NCI-H460 (cell line): ENCODE results near the gene CD177. TPM values are rescaled to one million over a fixed set of nuclear protein-coding genes. Genes with fewer than 3 reads are reported as not detected.
"Not testable (repeated sequence)": the region's sequence is repeated elsewhere in the genome, so short reads cannot be mapped to it uniquely, and the experiment has no call there.

Experiments
- DNase-seq: peaks from one replicate; pipeline ENCODE4 v3.0.0-alpha.2; 2016; ENCODE audit warnings: low read depth; ENCODE audit errors: extremely low read depth
- total RNA-seq: library from RNA; depleted of rRNA; stranded (reverse); fragments of >200 nt; shearing (Covaris generic); gene quantifications from 2 replicates; pipeline ENCODE4 v1.2.3, GENCODE V29; 2014; rRNA removed

Gene CD177
- total RNA-seq, 1 experiment from 2014 or later: not detected

GRCh38 chr19:43380008-43380407 is 26.5 kb downstream of the CD177 start:
- no peak for DNase-seq

GRCh38 chr19:43380771-43381386 is 27.4 kb downstream of the CD177 start:
- DNase-seq: no peak

GRCh38 chr19:43382586-43383216 is 29.2 kb downstream of the CD177 start:
- DNase-seq: not testable (repeated sequence)

- DNase-seq: not testable (repeated sequence)
Measured at GRCh38 chr19:43383254-43383653, 29.8 kb downstream of the CD177 start.

GRCh38 chr19:43383759-43384158 is 30.3 kb downstream of the CD177 start:
- not testable (repeated sequence) for DNase-seq

- not testable (repeated sequence) for DNase-seq
Measured at GRCh38 chr19:43390903-43391551, 37.5 kb downstream of the CD177 start.

GRCh38 chr19:43391552-43391935 is 38.1 kb downstream of the CD177 start:
- not testable (repeated sequence) for DNase-seq

GRCh38 chr19:43393501-43393900 is 40.0 kb downstream of the CD177 start:
- DNase-seq: not testable (repeated sequence)

- DNase-seq: no peak
Measured at GRCh38 chr19:43395561-43395960, 42.1 kb downstream of the CD177 start.

GRCh38 chr19:43406297-43406696 is 52.8 kb downstream of the CD177 start:
- no peak for DNase-seq

- no peak for DNase-seq
Measured at GRCh38 chr19:43407416-43408005, 54.0 kb downstream of the CD177 start.

- no peak for DNase-seq
Measured at GRCh38 chr19:43408043-43408442, 54.6 kb downstream of the CD177 start.

GRCh38 chr19:43409415-43409814 is 55.9 kb downstream of the CD177 start:
- no peak for DNase-seq

GRCh38 chr19:43412441-43412840 is 59.0 kb downstream of the CD177 start:
- no peak for DNase-seq

Other genes with a start within 250 kb of the CD177 start
- gene PSG5, start 167.2 kb upstream of the CD177 start, total RNA-seq: not detected in 2 replicates
- not detected in 2 replicates for gene PSG4, start 148.0 kb upstream of the CD177 start, total RNA-seq
- gene PSG9, start 84.2 kb upstream of the CD177 start, total RNA-seq: not detected in 2 replicates
- not detected in 2 replicates for gene TEX101, start 61.2 kb downstream of the CD177 start, total RNA-seq
- gene LYPD3, start 111.9 kb downstream of the CD177 start, total RNA-seq: 0.05 and 0.29 TPM in 2 replicates
- gene PHLDB3, start 151.1 kb downstream of the CD177 start, total RNA-seq: 11.4 and 14.3 TPM in 2 replicates
- 32.5 and 39.0 TPM in 2 replicates for gene ETHE1, start 173.5 kb downstream of the CD177 start, total RNA-seq
- gene ZNF575, start 179.5 kb downstream of the CD177 start, total RNA-seq: 0.32 and 0.35 TPM in 2 replicates
- 13.5 and 17.9 TPM in 2 replicates for gene XRCC1, start 221.8 kb downstream of the CD177 start, total RNA-seq
- not detected in 2 replicates for gene PINLYP, start 222.1 kb downstream of the CD177 start, total RNA-seq
- 5.7 and 8.1 TPM in 2 replicates for gene IRGQ, start 242.4 kb downstream of the CD177 start, total RNA-seq
- gene ZNF576, start 242.9 kb downstream of the CD177 start, total RNA-seq: 4.4 and 4.6 TPM in 2 replicates